Common myeloid progenitor, CD34-positive (primary cell): Measurements from ENCODE around the gene PGLYRP4.
"Not testable (repeated sequence)": the region's sequence is repeated elsewhere in the genome, so short reads cannot be mapped to it uniquely, and the experiment has no call there.

Experiments
- CTCF ChIA-PET: fragments of 350-600 bp; sonication (Branson Sonifier 250); formaldehyde crosslinking; loops from one replicate; lab custom pipeline; 2021; ENCODE audit warnings: antibody characterized with exemption; lab: Charles Lee
- POLR2A ChIA-PET: fragments of 350-600 bp; sonication (Branson Sonifier 250); formaldehyde crosslinking; loops from one replicate; lab custom pipeline; 2021; ENCODE audit warnings: antibody characterized with exemption; lab: Charles Lee
- DNase-seq, 3 donors: peaks; one replicate each; pipeline versions ENCODE4 v3.0.0 to v3.0.0-alpha.2; 2013
- H3K27ac ChIP-seq, 2 experiments: 1 replicate in 1 of 2; 2 replicates in 1 of 2; pipeline ENCODE4 v1.7.0; 2013; ENCODE audit warnings: inconsistent platforms in 2 of 2, low read length in 2 of 2, mild to moderate bottlenecking in 2 of 2, low read depth in 1 of 2, moderate library complexity in 1 of 2; ENCODE audit not compliant: severe bottlenecking in 2 of 2, insufficient read depth in 1 of 2, poor library complexity in 1 of 2
- H3K27me3 ChIP-seq, 5 experiments: replicated peaks in 2 of 5; 1 replicate in 3 of 5; 2 replicates in 2 of 5; pipeline versions ENCODE4 v1.6.1 to v1.7.0; 2013; ENCODE audit warnings: low read length in 4 of 5, mild to moderate bottlenecking in 2 of 5, moderate library complexity in 2 of 5, inconsistent platforms in 1 of 5; ENCODE audit not compliant: insufficient read depth in 5 of 5, control insufficient read depth in 4 of 5
- H3K36me3 ChIP-seq, 4 experiments: 1 replicate in 2 of 4; 2 replicates in 2 of 4; pipeline versions ENCODE4 v1.6.1 to v1.7.0; 2013; ENCODE audit warnings: low read length in 3 of 4, control low read depth in 1 of 4, mild to moderate bottlenecking in 1 of 4; ENCODE audit not compliant: control insufficient read depth in 4 of 4, insufficient read depth in 4 of 4
- H3K4me1 ChIP-seq, 4 experiments: 1 replicate in 3 of 4; 2 replicates in 1 of 4; pipeline versions ENCODE4 v1.6.1 to v1.7.1; 2013; ENCODE audit warnings: low read length in 3 of 4, mild to moderate bottlenecking in 3 of 4, control low read depth in 1 of 4, inconsistent platforms in 1 of 4, moderate library complexity in 1 of 4; ENCODE audit not compliant: control insufficient read depth in 4 of 4, insufficient read depth in 4 of 4; ENCODE audit errors: control extremely low read depth in 1 of 4
- H3K4me3 ChIP-seq, 7 experiments: 1 replicate in 4 of 7; 2 replicates in 3 of 7; pipeline versions ENCODE4 v1.5.1 to v1.7.0; 2013; ENCODE audit warnings: mild to moderate bottlenecking in 7 of 7, low read length in 6 of 7, moderate library complexity in 6 of 7, inconsistent platforms in 2 of 7, low read depth in 2 of 7, control low read depth in 1 of 7; ENCODE audit not compliant: insufficient read depth in 4 of 7, control insufficient read depth in 1 of 7; ENCODE audit errors: extremely low read depth in 1 of 7
- H3K9me3 ChIP-seq, 5 experiments: 1 replicate in 4 of 5; 2 replicates in 1 of 5; pipeline versions ENCODE4 v1.6.1 to v1.7.1; 2013; ENCODE audit warnings: low read length in 4 of 5, mild to moderate bottlenecking in 2 of 5, inconsistent platforms in 1 of 5, low read depth in 1 of 5, moderate library complexity in 1 of 5; ENCODE audit not compliant: control insufficient read depth in 4 of 5, insufficient read depth in 2 of 5; ENCODE audit errors: control extremely low read depth in 1 of 5
- WGBS: methylation state at CpG from one replicate; pipeline ENCODE4 v1.1.5; 2013; ENCODE audit not compliant: insufficient coverage; 5-methylcytosine and 5-hydroxymethylcytosine counted together

The PGLYRP4 gene

DNA sequence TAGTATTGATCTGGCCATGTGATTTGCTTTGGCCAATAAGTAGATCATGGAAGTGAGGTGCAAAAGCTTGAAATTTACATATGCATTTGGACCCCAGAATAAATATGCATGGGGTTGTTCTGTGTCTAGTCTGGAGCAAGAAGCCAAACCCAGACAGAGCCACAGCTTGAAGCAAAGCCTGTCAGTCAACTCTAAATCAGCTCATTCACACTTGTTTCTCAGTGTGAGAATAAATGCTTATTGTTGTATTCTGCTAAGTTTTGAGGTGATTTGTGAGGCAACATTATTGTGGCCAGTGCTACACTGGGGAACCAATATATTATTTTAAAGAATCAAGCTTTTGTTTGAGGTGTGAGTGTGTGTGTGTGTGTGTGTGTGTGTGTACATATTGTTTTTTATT is 23.7 kb downstream of the PGLYRP4 start:
- Histone ChIP-seq H3K27me3 (no peaks in the 10 kb centered on the region), H3K36me3 (no peaks in the 10 kb centered on the region), H3K9me3 (peaks cover 4 to 44% (median 8%) of the 10 kb centered on the region in 5 experiments), H3K27ac (no peak overlapping the region), H3K4me3 (no peak overlapping the region), H3K4me1 (no peaks in the 10 kb centered on the region)
- DNase-seq = no peak
- CTCF ChIA-PET = no interaction called here
- POLR2A ChIA-PET = no interaction called here

DNA sequence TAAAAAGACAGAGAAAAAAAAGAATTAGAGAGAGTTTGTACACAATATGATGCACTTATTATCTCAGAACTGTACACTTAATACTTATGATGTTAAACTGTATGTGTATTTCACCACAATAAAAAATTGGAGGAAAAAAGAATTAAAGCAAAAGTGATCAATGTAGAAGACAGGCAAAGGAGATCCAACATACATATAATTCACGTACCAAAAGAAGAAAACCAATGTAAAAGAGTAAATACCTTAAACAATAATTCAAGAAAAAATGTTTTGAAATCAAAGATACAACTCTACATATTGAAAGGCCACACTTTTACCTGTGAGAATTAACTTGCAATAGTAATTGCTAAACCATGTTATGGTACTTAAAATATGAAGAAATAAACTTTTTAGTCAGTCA is 26.1 kb downstream of the PGLYRP4 start:
- Histone ChIP-seq H3K36me3 (no peaks in the 10 kb centered on the region), H3K4me3 (no peak overlapping the region), H3K9me3 (peaks cover 3 to 28% (median 4%) of the 10 kb centered on the region in 5 experiments), H3K27me3 (no peaks in the 10 kb centered on the region), H3K4me1 (no peaks in the 10 kb centered on the region), H3K27ac (no peak overlapping the region)
- no CpG with 5 or more reads among the region's 1 CpG for WGBS
- ChIA-PET CTCF (no interaction called here), POLR2A (no interaction called here)
- DNase-seq = no peak

DNA sequence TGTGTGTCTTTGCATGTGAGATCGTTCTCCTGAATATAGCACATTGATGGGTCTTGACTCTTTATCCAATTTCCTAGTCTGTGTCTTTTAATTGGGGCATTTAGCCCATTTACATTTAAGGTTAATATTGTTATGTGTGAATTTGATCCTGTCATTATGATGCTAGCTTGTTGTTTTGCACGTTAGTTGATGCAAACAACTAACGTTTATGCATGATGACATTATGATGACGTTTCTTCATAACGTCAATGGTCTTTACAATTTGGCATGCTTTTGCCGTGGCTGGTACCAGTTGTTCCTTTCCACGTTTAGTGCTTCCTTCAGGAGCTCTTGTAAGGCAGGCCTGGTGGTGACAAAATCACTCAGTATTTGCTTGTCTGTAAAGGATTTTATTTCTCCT is 30.5 kb downstream of the PGLYRP4 start:
- H3K36me3 ChIP-seq, POLR2A ChIA-PET, H3K27ac ChIP-seq, H3K4me1 ChIP-seq, H3K4me3 ChIP-seq, H3K27me3 ChIP-seq, DNase-seq: not testable (repeated sequence)
- WGBS = 92% methylated on average over 6 of the region's 7 CpGs
- CTCF ChIA-PET = interaction anchor here (1.6 kb wide), 1 partner anchor 148 kb away, joined by 3 read pairs; no protein-coding TSS in a partner anchor
- H3K9me3 ChIP-seq = peaks cover 0 to 18% (median 3%) of the 10 kb centered on the region in 5 experiments

DNA sequence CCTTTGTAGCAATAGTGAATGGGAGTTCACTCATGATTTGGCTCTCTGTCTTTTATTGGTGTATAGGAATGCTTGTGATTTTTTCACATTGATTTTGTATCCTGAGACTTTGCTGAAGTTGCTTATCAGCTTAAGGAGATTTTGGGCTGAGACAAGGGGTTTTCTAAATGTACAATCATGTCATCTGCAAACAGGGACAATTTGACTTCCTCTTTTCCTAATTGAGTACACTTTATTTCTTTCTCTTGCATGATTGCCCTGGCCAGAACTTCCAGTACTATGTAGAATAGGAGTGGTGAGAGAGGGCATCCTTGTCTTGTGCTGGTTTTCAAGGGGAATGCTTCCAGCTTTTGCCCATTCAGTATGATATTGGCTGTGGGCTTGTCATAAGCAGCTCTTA is 32.6 kb downstream of the PGLYRP4 start:
- H3K27ac ChIP-seq, H3K4me1 ChIP-seq, H3K36me3 ChIP-seq, CTCF ChIA-PET, DNase-seq, H3K27me3 ChIP-seq, POLR2A ChIA-PET, H3K4me3 ChIP-seq, H3K9me3 ChIP-seq: not testable (repeated sequence)

DNA sequence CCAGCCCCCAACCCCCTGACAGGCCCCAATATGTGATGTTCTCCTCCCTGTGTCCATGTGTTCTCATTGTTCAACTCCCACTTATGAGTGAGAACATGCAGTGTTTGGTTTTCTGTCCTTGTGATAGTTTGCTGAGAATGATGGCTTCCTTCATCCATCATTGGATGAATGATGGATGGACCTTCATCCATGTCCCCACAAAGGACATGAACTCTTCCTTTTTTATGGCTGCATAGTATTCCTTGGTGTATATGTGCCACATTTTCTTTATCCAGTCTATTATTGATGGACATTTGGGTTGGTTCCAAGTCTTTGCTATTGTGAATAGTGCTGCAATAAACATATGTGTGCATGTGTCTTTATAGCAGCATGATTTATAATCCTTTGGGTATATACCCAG is 34.3 kb downstream of the PGLYRP4 start:
- CTCF ChIA-PET = interaction anchor here (3.0 kb wide), 1 partner anchor 38 kb away, joined by 12 read pairs; no protein-coding TSS in a partner anchor
- H3K4me3 ChIP-seq, H3K27ac ChIP-seq, H3K9me3 ChIP-seq, H3K4me1 ChIP-seq, H3K27me3 ChIP-seq, POLR2A ChIA-PET, DNase-seq, H3K36me3 ChIP-seq: not testable (repeated sequence)

DNA sequence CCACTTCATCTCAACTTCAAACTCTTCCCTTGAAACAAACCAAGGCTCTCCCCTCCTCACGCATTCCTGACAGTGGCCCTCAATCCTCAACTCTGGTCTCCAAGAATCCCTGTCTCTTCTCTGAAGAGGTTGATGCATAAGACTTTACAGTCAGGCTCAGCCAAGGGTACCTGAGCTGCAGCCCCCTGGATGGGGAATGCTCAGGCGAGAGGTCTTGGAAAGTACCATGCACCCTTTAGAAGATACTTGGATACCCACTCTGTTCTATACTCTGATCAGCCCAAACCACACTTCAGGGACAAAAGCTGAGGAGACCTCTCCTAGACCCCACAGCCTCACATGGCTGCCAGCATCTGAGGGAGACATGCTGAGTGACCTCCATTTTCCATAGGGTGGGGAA is 35.4 kb downstream of the PGLYRP4 start:
- Histone ChIP-seq H3K36me3 (no peaks in the 10 kb centered on the region), H3K9me3 (no peaks in the 10 kb centered on the region), H3K27me3 (no peaks in the 10 kb centered on the region), H3K4me3 (no peak overlapping the region), H3K27ac (no peak overlapping the region), H3K4me1 (peaks cover 0 to 8% (median 1%) of the 10 kb centered on the region in 4 experiments)
- POLR2A ChIA-PET = no interaction called here
- WGBS = 100% methylated on average over 2 of the region's 2 CpGs
- no peak for DNase-seq
- CTCF ChIA-PET = interaction anchor here (0.7 to 3.0 kb wide), 4 partner anchors 20 to 39 kb away, joined by 3 to 12 read pairs (median 4); no protein-coding TSS in a partner anchor

DNA sequence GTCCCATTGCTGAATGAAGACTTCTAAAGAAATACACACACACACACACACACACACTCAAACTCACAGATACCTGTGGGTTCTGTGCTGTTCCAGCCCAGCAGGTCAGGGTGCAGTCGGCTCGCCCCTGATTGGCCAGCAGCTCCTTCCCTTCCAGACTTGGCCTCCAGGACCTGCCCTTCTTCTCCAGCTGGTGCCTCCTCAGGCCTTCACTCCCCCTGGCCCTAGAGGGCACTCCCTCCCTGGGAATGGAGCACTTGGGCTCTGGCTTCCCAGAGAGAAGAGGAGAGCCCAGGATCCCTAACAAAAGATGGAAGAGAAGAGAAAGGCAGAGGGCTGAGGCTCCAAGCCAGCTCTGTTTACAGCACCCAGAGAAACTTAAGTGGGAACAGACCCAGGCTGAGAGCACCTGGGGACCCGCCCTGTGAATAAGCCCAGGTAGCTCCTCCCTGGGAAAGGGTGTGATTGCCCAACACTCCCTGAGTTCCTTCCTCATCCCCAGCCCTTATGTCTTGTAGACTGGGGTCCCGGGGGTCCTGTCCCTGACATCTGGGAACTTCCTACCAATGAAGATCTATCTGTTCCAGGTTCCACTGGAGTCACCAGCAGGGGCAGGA is 36.0 kb downstream of the PGLYRP4 start, which contains the start of gene PGLYRP3:
TSS of gene PGLYRP3 (minus strand) at position 383 of the 617 bp plus-strand sequence. CDS start 2,287 bp downstream, outside the sequence.
- 87% methylated on average over 2 of the region's 4 CpGs for WGBS
- CTCF ChIA-PET = interaction anchor here (1.0 to 3.0 kb wide), 4 partner anchors 19 to 40 kb away, joined by 3 to 12 read pairs (median 5); no protein-coding TSS in a partner anchor

More for the DNA sequence above, 36.0 kb downstream of the PGLYRP4 start, which contains the start of gene PGLYRP3:
- Histone ChIP-seq H3K27ac (no peak within 1 kb of the TSS), H3K36me3 (no peaks in the 10 kb centered on the region), H3K27me3 (no peaks in the 10 kb centered on the region), H3K4me1 (peaks cover 0 to 8% (median 1%) of the 10 kb centered on the region in 4 experiments), H3K4me3 (no peak within 1 kb of the TSS), H3K9me3 (no peaks in the 10 kb centered on the region)
- POLR2A ChIA-PET = no interaction called here
- no peak for DNase-seq
